ENCODE results near the gene CABP7.

GRCh38 chr22:29742326-29742725, 22.5 kb downstream of the CABP7 start:
- no peak for TF ChIP-seq YY1 (IDR thresholded peaks at IDR 0.05; ENCODE audit: insufficient read depth, insufficient read length)
- TF ChIP-seq SUZ12 (IDR thresholded peaks at IDR 0.05; ENCODE audit: extremely low read depth, insufficient read depth, insufficient read length), result no peak

All from NT2/D1 (cell line).